NB4 (cell line): Measurements from ENCODE around the gene FGF7.

Experiments used
- DNase-seq: peaks from one replicate; pipeline ENCODE4 v3.0.0; 2010; ENCODE audit warnings: low read depth
- H3K4me3 ChIP-seq: one replicate; pipeline ENCODE4 v1.5.1; 2011; ENCODE audit warnings: mild to moderate bottlenecking, low read depth, low read length, moderate library complexity
- MYC ChIP-seq: IDR thresholded peaks from 2 replicates; pipeline ENCODE4 v1.6.1; 2011; ENCODE audit warnings: low read depth, low read length
- POLR2A ChIP-seq: IDR thresholded peaks from 2 replicates; pipeline ENCODE4 v1.6.1; 2011; ENCODE audit warnings: mild to moderate bottlenecking; ENCODE audit not compliant: insufficient read length; ENCODE audit errors: extremely low read depth
- TF ChIP-seq, protein P1 (sequence below): IDR thresholded peaks from 2 replicates; pipeline ENCODE4 v1.6.1; 2011; ENCODE audit warnings: low read depth, low read length
- TF ChIP-seq, protein P2 (sequence below): IDR thresholded peaks from one replicate; pipeline ENCODE4 v1.5.1; 2012; ENCODE audit warnings: low read depth, low read length

Gene FGF7

DNA sequence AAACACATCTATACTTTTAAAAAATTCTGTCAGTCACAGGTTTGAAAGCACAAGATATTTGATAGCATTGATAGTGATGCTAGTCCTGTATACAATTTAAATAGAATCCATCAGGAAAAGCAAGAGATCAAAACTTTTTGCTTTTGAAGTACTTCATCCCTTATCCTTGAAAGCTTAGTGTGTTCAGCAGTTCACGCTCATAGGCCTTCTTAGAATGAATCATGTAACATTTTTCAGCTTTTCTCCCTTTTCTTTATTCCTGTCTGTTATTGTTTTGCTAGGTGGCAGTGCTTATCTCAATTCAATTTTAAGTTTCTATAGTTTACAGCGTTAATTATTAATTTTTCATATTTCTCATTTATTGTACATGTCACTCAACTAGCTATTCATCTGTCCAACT, 69.1 kb downstream of the FGF7 start:
- no peak overlapping the region for H3K4me3 ChIP-seq
- TF ChIP-seq, protein P1, sequence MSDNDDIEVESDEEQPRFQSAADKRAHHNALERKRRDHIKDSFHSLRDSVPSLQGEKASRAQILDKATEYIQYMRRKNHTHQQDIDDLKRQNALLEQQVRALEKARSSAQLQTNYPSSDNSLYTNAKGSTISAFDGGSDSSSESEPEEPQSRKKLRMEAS: no peak
- TF ChIP-seq, protein P2, sequence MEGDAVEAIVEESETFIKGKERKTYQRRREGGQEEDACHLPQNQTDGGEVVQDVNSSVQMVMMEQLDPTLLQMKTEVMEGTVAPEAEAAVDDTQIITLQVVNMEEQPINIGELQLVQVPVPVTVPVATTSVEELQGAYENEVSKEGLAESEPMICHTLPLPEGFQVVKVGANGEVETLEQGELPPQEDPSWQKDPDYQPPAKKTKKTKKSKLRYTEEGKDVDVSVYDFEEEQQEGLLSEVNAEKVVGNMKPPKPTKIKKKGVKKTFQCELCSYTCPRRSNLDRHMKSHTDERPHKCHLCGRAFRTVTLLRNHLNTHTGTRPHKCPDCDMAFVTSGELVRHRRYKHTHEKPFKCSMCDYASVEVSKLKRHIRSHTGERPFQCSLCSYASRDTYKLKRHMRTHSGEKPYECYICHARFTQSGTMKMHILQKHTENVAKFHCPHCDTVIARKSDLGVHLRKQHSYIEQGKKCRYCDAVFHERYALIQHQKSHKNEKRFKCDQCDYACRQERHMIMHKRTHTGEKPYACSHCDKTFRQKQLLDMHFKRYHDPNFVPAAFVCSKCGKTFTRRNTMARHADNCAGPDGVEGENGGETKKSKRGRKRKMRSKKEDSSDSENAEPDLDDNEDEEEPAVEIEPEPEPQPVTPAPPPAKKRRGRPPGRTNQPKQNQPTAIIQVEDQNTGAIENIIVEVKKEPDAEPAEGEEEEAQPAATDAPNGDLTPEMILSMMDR: no peak
- TF ChIP-seq MYC: no peak
- no peak for DNase-seq

- TF ChIP-seq, protein P1: no peak
- TF ChIP-seq POLR2A (no peak), MYC (no peak)
- TF ChIP-seq, protein P2: no peak
- no peak overlapping the region for H3K4me3 ChIP-seq
- peak; percentile 4 for DNase-seq
Measured at GRCh38 chr15:49492830-49493229, 69.8 kb downstream of the FGF7 start.

- H3K4me3 ChIP-seq: no peak overlapping the region
- TF ChIP-seq, protein P1: no peak
- TF ChIP-seq, protein P2: no peak
- TF ChIP-seq MYC: no peak
- no peak for TF ChIP-seq POLR2A
- no peak for DNase-seq
Measured at GRCh38 chr15:49494842-49495241, 71.8 kb downstream of the FGF7 start.

DNA sequence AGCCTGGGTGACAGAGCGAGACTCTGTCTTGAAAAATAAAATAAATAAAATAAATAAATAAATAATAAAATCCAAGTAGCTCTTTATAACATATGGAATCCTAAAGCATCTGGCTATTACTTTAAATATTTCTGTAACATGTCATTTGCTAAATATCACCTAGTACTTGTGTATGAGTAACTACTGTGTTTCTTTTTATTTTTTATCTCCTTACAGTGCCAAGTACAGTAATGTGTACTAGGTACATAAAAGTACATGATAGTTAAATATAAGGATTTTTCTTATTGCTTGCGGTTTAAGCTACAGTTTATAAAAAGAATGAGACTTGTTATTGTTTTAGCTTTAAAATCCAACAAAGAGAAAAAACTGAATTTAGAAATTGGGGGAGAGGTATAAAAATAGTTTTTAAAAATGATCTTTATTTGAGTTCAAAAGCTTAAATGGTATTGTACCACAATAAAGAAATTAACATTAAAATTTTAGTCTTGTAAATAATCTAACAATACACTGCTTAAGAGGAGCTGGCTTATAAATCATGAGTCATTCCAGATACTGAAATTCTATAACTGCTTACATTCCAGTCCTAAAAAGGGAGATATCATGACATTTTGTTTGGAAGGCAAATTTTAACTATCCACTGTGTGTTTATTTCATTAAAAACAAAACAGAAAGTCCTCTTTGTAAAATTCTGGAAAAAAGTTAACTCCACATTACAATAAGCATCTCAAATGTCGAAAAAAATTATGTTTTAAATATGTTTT, 73.1 kb downstream of the FGF7 start:
- TF ChIP-seq MYC (no peak), POLR2A (no peak)
- TF ChIP-seq, protein P1: no peak
- TF ChIP-seq, protein P2: no peak
- no peak for DNase-seq

GRCh38 chr15:49501586-49501985, 78.5 kb downstream of the FGF7 start:
- no peak overlapping the region for H3K4me3 ChIP-seq
- TF ChIP-seq MYC (no peak), POLR2A (no peak)
- TF ChIP-seq, protein P2: no peak
- no peak for DNase-seq

More for the DNA sequence above, 73.1 kb downstream of the FGF7 start:
- no peak overlapping the region for H3K4me3 ChIP-seq

GRCh38 chr15:49506341-49506740, 83.3 kb downstream of the FGF7 start:
- H3K4me3 ChIP-seq: no peak overlapping the region
- no peak for TF ChIP-seq MYC
- TF ChIP-seq, protein P2: no peak
- TF ChIP-seq POLR2A: no peak
- TF ChIP-seq, protein P1: no peak
- DNase-seq: no peak
